ENCODE results near the gene FAM120AOS.

- TF ChIP-seq CTCF (IDR thresholded peaks at IDR 0.05) (no peak), POLR2A (IDR thresholded peaks at IDR 0.05) (no peak), POLR2AphosphoS5 (IDR thresholded peaks at IDR 0.05) (no peak)
Observed at GRCh38 chr9:93480262-93480661, 26.9 kb upstream of the FAM120AOS start.

Data from breast epithelium (tissue), 3 donors.